ENCODE data around the gene ENOX2.
"Not testable (repeated sequence)": the region's sequence is repeated elsewhere in the genome, so short reads cannot be mapped to it uniquely, and the experiment has no call there.

- TF ChIP-seq CTCF (CRISPR knock-in tag; IDR thresholded peaks at IDR 0.05); JUNB (CRISPR knock-in tag; IDR thresholded peaks at IDR 0.05; ENCODE audit: borderline replicate concordance); ZFP37 (CRISPR knock-in tag; IDR thresholded peaks at IDR 0.05; ENCODE audit: borderline replicate concordance); PRDM15 (CRISPR knock-in tag; IDR thresholded peaks at IDR 0.05); ARID3A (IDR thresholded peaks at IDR 0.05; ENCODE audit: low read depth, low read length); CEBPB (IDR thresholded peaks at IDR 0.05; ENCODE audit: borderline replicate concordance, low read depth, low read length); NAIF1 (CRISPR knock-in tag; IDR thresholded peaks at IDR 0.05; ENCODE audit: borderline replicate concordance); SAFB2 (CRISPR knock-in tag; IDR thresholded peaks at IDR 0.05; ENCODE audit: borderline replicate concordance, low read depth); MTA3 (CRISPR knock-in tag; IDR thresholded peaks at IDR 0.05); AGO2 (optimal IDR thresholded peaks at IDR 0.05; ENCODE audit: low read depth, low read length); EZH2 (conservative IDR thresholded peaks at IDR 0.05; ENCODE audit: low read depth, low read length); PAX8 (CRISPR knock-in tag; IDR thresholded peaks at IDR 0.05; ENCODE audit: borderline replicate concordance): not testable (repeated sequence)
Observed at GRCh38 chrX:130813932-130814331, 89.1 kb downstream of the ENOX2 start.

Data from HepG2 (cell line).